ENCODE measurements around the gene PHF19. TPM values are rescaled to one million over a fixed set of nuclear protein-coding genes. Genes with fewer than 3 reads are reported as not detected.
A peak's percentile ranks its signal among the peaks of the same experiment; 100 is the strongest.

The PHF19 gene
- total RNA-seq, 4 donors from 2014 or later: 6.7 to 11.1 (median 9.3) TPM

DNA sequence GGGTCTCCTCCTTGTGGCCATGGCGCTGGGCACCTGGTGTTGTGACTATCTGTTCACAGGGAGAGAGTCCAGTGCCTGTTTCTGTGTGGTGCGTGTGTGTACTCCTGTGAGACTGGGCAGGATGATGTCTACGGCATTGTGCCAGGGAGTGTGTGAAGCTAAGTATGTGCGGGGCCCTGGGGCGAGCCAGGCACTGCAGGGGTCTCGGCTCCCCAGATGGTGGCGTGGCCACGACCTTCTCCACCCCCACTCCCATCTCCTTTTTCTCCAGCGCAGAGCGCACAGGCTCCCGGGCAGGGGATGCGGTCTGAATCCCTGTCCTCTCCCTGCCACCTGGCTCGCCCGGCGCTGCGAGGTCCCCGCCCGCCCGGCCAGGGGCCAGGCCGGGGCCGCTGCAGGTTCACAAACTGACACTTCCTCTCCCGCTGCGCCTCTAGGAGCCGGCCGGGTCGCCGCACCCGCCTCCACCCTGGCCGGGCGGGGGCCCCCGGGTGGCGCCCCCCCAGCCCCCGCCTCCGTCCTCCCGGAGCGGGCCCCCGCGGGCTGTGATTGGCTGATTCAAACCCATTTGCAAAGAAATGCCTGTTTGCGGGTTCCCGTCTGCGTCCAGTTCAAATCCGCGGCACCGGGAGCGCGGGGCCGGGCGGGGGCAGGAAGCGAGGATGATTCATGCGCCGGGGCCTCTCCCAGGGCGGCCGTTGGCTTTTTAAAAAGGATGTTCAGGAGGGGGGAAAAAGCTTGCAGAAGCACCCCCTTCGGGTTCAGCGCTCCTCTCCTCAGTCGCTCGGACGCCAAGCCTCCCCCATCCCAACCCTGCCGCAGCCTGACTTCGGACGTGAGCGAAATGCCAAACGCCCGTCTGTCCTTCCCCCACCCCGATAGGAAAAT is 790 bp downstream of the PHF19 start:
- in situ Hi-C loops (cut with MboI; ENCODE audit: low pct_ligation_motif_present in 1 of 4, low pct_unique_long_range_greater_than_20kb in 1 of 4, low sequenced_read_pairs in 3 of 4): no loop called here
- no peaks in the 10 kb centered on the region for H3K36me3 ChIP-seq
- WGBS, 2 donors (ENCODE audit: low coverage in 1 of 2): 1% methylated on average over 53 of the region's 65 CpGs; no CpG with 5 or more reads in 1 of the 2 donors

GRCh38 chr9:120875643-120875953 is 1.4 kb downstream of the PHF19 start:
- 41% methylated on average over 7 of the region's 7 CpGs; no CpG with 5 or more reads in 1 of the 2 donors for WGBS, 2 donors (ENCODE audit: low coverage in 1 of 2)
- intact Hi-C loops (cut with DNase I; ENCODE audit: low total_unique reads): no loop called here
- peak overlapping the region in 3 of 4 donors; percentile 66 to 78 (median 71) for H3K4me3 ChIP-seq
- no peak for DNase-seq
- no peak for TF ChIP-seq POLR2AphosphoS5 (IDR thresholded peaks at IDR 0.05)
- TF ChIP-seq POLR2A (IDR thresholded peaks at IDR 0.05): no peak
- TF ChIP-seq CTCF (IDR thresholded peaks at IDR 0.05): no peak
- no peak for TF ChIP-seq EP300 (IDR thresholded peaks at IDR 0.05; ENCODE audit: low read depth)
- peaks cover 3 to 26% (median 18%) of the 10 kb centered on the region in 4 donors for H3K4me1 ChIP-seq
- H3K36me3 ChIP-seq: no peaks in the 10 kb centered on the region
- no peaks in the 10 kb centered on the region for H3K27me3 ChIP-seq
- H3K9me3 ChIP-seq: no peaks in the 10 kb centered on the region
- in situ Hi-C loops (cut with MboI; ENCODE audit: low pct_ligation_motif_present in 1 of 4, low pct_unique_long_range_greater_than_20kb in 1 of 4, low sequenced_read_pairs in 3 of 4): no loop called here
- H3K27ac ChIP-seq: peak overlapping the region; percentile 87 to 96 (median 95)

More for the DNA sequence above, 790 bp downstream of the PHF19 start:
- peak overlapping the region; percentile 63 to 78 (median 68) for H3K4me3 ChIP-seq
- TF ChIP-seq EP300 (IDR thresholded peaks at IDR 0.05; ENCODE audit: low read depth): no peak
- TF ChIP-seq POLR2A (IDR thresholded peaks at IDR 0.05): peak; percentile 37
- peak; percentile 30 to 67 (median 61) for TF ChIP-seq POLR2AphosphoS5 (IDR thresholded peaks at IDR 0.05)
- TF ChIP-seq CTCF (IDR thresholded peaks at IDR 0.05): peak in 1 of 5 experiments; percentile 20
- H3K27me3 ChIP-seq: no peaks in the 10 kb centered on the region
- peak overlapping the region; percentile 87 to 96 (median 95) for H3K27ac ChIP-seq
- H3K4me1 ChIP-seq: peaks cover 3 to 26% (median 18%) of the 10 kb centered on the region in 4 donors
- intact Hi-C loops (cut with DNase I; ENCODE audit: low total_unique reads): loop anchor here (2.0 kb wide), 1 partner anchor 59 kb away; no protein-coding TSS in a partner anchor
- no peaks in the 10 kb centered on the region for H3K9me3 ChIP-seq
- peak; percentile 89 for DNase-seq

GRCh38 chr9:120875195-120875565 is 1.8 kb downstream of the PHF19 start:
- H3K27ac ChIP-seq: peak overlapping the region; percentile 87 to 96 (median 95)
- no peaks in the 10 kb centered on the region for H3K27me3 ChIP-seq
- H3K4me3 ChIP-seq: no peak overlapping the region
- H3K9me3 ChIP-seq: no peaks in the 10 kb centered on the region
- in situ Hi-C loops (cut with MboI; ENCODE audit: low pct_ligation_motif_present in 1 of 4, low pct_unique_long_range_greater_than_20kb in 1 of 4, low sequenced_read_pairs in 3 of 4): no loop called here
- H3K4me1 ChIP-seq: peaks cover 3 to 26% (median 18%) of the 10 kb centered on the region in 4 donors
- WGBS, 2 donors (ENCODE audit: low coverage in 1 of 2): 71 to 74% methylated on average over 4 of the region's 4 CpGs
- no peak for TF ChIP-seq POLR2AphosphoS5 (IDR thresholded peaks at IDR 0.05)
- TF ChIP-seq EP300 (IDR thresholded peaks at IDR 0.05; ENCODE audit: low read depth): no peak
- no peak for TF ChIP-seq CTCF (IDR thresholded peaks at IDR 0.05)
- no peak for TF ChIP-seq POLR2A (IDR thresholded peaks at IDR 0.05)
- no peak for DNase-seq
- no peaks in the 10 kb centered on the region for H3K36me3 ChIP-seq
- intact Hi-C loops (cut with DNase I; ENCODE audit: low total_unique reads): no loop called here
